Measurements from ENCODE around the gene EYA2. TPM values are rescaled to one million over a fixed set of nuclear protein-coding genes. Genes with fewer than 3 reads are reported as not detected.

Gene EYA2
- polyA plus RNA-seq, 3 donors, result 0.49 to 0.83 (median 0.75) TPM

GRCh38 chr20:47212606-47213207, 318.1 kb downstream of the EYA2 start:
- DNase-seq (ENCODE audit: low read depth in 3 of 3, low spot score in 2 of 3), result no peak

GRCh38 chr20:47213966-47214365, 319.3 kb downstream of the EYA2 start:
- no peak for DNase-seq (ENCODE audit: low read depth in 3 of 3, low spot score in 2 of 3)

- DNase-seq (ENCODE audit: low read depth in 3 of 3, low spot score in 2 of 3), result no peak
These were observed 321.2 kb downstream of the EYA2 start for GRCh38 chr20:47215653-47216397.

GRCh38 chr20:47216819-47217410, 322.3 kb downstream of the EYA2 start:
- no peak for DNase-seq (ENCODE audit: low read depth in 3 of 3, low spot score in 2 of 3)

GRCh38 chr20:47217482-47218446, 323.1 kb downstream of the EYA2 start:
- no peak for DNase-seq (ENCODE audit: low read depth in 3 of 3, low spot score in 2 of 3)

GRCh38 chr20:47220161-47220582, 325.5 kb downstream of the EYA2 start:
- no peak for DNase-seq (ENCODE audit: low read depth in 3 of 3, low spot score in 2 of 3)

GRCh38 chr20:47221036-47221625, 326.5 kb downstream of the EYA2 start:
- no peak for DNase-seq (ENCODE audit: low read depth in 3 of 3, low spot score in 2 of 3)

GRCh38 chr20:47222468-47223119, 328.0 kb downstream of the EYA2 start:
- no peak for DNase-seq (ENCODE audit: low read depth in 3 of 3, low spot score in 2 of 3)

- no peak for DNase-seq (ENCODE audit: low read depth in 3 of 3, low spot score in 2 of 3)
These were observed 329.3 kb downstream of the EYA2 start for GRCh38 chr20:47223896-47224295.

GRCh38 chr20:47224300-47224791, 329.7 kb downstream of the EYA2 start:
- no peak for DNase-seq (ENCODE audit: low read depth in 3 of 3, low spot score in 2 of 3)

- no peak for DNase-seq (ENCODE audit: low read depth in 3 of 3, low spot score in 2 of 3)
These were observed 330.2 kb downstream of the EYA2 start for GRCh38 chr20:47224857-47225256.

- no peak for DNase-seq (ENCODE audit: low read depth in 3 of 3, low spot score in 2 of 3)
These were observed 330.8 kb downstream of the EYA2 start for GRCh38 chr20:47225458-47225857.

GRCh38 chr20:47227119-47227518, 332.5 kb downstream of the EYA2 start:
- no peak for DNase-seq (ENCODE audit: low read depth in 3 of 3, low spot score in 2 of 3)

- DNase-seq (ENCODE audit: low read depth in 3 of 3, low spot score in 2 of 3), result no peak
These were observed 332.9 kb downstream of the EYA2 start for GRCh38 chr20:47227576-47227975.

GRCh38 chr20:47228654-47229053, 334.0 kb downstream of the EYA2 start:
- no peak for DNase-seq (ENCODE audit: low read depth in 3 of 3, low spot score in 2 of 3)

- no peak for DNase-seq (ENCODE audit: low read depth in 3 of 3, low spot score in 2 of 3)
These were observed 336.2 kb downstream of the EYA2 start for GRCh38 chr20:47230811-47231256.

GRCh38 chr20:47231382-47232039, 336.9 kb downstream of the EYA2 start:
- DNase-seq (ENCODE audit: low read depth in 3 of 3, low spot score in 2 of 3), result no peak

- no peak for DNase-seq (ENCODE audit: low read depth in 3 of 3, low spot score in 2 of 3)
These were observed 337.9 kb downstream of the EYA2 start for GRCh38 chr20:47232518-47232917.
